ENCODE results near the gene CACFD1.

GRCh38 chr9:133474853-133475252, 15.1 kb downstream of the CACFD1 start:
- TF ChIP-seq CTCF (conservative IDR thresholded peaks at IDR 0.05; ENCODE audit: low read depth, low read length), result no peak
- TF ChIP-seq CHD1 (IDR thresholded peaks at IDR 0.05; ENCODE audit: low read depth, low read length), result no peak
- TF ChIP-seq POLR2A (IDR thresholded peaks at IDR 0.05; ENCODE audit: low read depth, low read length), result no peak
- TF ChIP-seq RAD21 (IDR thresholded peaks at IDR 0.05; ENCODE audit: low read length), result no peak
- TF ChIP-seq SMC3 (IDR thresholded peaks at IDR 0.05; ENCODE audit: low read depth, low read length), result no peak
- TF ChIP-seq RCOR1 (IDR thresholded peaks at IDR 0.05; ENCODE audit: insufficient replicate concordance, low read length), result no peak
- no peak for TF ChIP-seq CEBPB (IDR thresholded peaks at IDR 0.05; ENCODE audit: low read depth, low read length)
- no peak for TF ChIP-seq NFE2L2 (IDR thresholded peaks at IDR 0.05; ENCODE audit: low read depth, low read length)
- TF ChIP-seq MAFK (IDR thresholded peaks at IDR 0.05; ENCODE audit: low read depth, low read length), result no peak
- TF ChIP-seq FOS (IDR thresholded peaks at IDR 0.05; ENCODE audit: low read depth, low read length), result no peak

Data from IMR-90 (cell line).